Activated CD8-positive, alpha-beta memory T cell treated with anti-CD3 and anti-CD28 coated beads, Interleukin-2, amount 50 U/mL, for 1 hour (primary cell): ENCODE data around the gene APMAP.
"Not testable (repeated sequence)": the region's sequence is repeated elsewhere in the genome, so short reads cannot be mapped to it uniquely, and the experiment has no call there.

Experiments used
- DNase-seq: peaks from one replicate; pipeline ENCODE4 v3.0.0-alpha.2; 2020; ENCODE audit errors: extremely low read depth

APMAP gene

DNA sequence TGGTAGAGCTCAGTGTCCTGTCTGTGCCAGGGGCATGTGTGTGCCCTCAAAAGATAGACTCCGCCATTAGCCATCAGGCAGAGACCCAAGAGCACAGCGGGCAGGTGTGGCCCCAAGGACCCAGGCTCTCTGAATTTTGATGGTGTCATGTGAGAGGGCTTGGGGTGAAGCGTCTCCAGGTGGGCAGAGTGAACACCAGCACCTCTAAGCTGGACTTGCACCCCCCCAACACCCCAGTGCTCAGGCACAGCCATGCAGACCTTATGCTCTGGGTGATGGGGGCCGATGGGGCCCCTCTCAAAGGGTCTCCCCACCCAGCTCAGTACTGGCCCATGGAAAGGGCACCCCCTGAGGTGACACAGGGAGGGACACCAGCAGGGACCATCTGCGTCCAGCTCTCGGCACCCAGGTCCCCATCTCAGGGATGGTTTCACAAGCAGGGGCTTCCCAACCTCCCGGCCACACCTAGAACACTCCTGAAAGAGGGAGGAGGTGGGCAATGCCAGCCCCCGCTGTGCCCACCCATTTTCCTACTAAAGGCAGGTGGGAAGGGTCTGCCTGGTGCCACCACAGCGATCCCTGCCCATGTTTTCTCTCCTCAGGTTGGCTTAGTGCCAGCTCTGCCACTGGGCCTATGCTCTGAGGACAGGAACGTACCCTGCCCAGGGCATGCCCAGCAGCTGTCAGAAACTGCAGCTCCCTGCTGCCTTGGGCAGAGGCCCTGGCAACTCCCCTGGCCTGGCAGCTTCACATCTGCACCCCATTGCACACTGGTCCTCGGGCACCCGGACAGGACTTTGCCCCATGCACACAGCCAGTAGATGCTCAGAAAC lies 40.0 kb downstream of the APMAP start:
- DNase-seq, result no peak

DNA sequence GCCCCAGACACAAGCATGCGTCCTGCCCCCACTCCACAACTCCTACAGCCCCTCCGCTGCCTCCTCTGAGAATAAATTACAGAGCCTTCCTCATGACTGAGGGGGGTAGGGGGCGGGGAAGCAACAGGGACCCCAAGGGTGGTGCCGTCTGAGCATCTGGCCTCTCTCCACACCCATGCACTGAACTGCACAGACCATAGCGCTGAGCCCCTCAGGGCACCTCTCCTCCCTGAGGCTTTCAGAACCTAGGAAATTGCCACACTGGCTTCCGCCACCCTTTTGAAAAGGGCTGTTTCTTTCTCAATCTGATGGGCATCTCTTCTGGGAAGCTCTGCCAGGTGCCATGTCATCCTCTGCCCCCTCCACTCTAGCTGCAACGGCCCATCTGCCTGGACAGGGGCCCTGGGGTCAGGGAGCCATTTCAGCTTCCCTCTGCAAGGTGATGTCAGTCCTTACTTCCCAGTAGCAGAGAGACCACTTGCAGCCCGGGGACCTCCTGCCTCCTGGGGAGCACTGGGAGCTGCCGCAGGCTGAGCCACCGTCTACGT lies 40.9 kb downstream of the APMAP start:
- no peak for DNase-seq

DNA sequence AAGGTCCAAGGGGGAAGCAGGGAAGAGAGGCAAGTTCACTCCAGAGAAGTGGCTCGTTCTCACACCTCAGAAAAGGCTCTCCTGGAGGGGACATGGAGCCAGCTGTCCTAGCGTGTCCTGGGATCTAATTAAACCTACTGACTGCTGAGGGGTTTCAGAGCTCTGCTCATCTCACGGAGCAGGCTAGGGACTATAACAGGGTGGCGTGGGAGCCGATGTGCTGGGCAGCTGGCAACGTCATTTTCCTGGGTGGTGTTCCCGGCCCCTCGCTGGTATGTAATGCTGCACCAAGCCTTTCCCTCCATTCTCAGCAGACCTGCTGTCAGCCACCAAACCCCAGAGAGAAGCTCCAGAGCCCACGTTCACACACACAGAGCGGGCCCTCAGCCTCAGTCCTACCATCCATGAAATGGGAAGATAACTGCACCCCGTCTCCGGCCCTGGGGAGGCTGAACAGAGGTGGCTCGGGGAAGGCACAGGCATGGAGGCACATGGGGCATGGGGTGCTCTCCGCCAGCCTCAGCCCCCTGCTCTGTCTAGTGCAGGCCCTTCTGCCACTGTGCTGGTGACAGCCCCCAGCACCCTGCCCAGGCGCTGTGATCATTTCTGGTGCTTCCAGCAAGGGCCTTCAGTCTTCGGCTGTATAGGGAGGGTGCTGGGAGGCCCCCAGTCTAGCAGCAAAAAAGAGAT lies 41.6 kb downstream of the APMAP start:
- DNase-seq, result no peak

DNA sequence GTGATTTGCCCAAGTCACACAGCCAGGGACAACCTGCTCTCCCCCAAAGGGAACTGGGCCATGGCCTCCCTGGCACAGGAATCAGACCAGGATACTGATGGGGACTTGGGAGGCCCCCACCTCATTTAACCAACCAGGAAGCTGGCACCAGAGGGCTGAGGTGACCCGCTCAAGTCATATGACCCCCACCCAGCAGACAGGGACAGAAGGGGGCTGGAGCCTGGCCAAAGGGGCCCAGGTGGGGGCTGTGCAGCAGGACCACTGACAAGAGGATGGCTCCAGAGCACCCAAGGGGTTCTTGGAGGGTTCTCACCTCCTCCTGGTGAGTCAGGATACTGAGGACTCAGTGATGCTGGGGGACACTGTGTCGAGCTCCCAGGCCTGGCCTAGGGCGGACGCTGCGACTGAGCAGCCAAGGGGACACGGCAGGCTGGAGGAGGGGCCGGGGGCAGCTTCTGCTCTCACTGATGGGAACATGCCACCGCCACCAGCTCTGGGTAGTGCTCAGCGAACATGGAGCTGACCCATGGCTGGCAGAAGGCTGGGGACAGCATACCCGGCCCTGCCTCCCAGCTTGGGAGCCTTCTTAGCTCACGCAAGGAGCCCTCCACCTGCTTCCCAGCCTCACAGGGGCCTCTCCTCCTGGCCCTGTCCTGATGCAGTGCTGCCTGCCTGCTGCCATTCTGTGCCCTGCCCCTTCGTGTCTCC lies 42.3 kb downstream of the APMAP start:
- DNase-seq, result no peak

DNA sequence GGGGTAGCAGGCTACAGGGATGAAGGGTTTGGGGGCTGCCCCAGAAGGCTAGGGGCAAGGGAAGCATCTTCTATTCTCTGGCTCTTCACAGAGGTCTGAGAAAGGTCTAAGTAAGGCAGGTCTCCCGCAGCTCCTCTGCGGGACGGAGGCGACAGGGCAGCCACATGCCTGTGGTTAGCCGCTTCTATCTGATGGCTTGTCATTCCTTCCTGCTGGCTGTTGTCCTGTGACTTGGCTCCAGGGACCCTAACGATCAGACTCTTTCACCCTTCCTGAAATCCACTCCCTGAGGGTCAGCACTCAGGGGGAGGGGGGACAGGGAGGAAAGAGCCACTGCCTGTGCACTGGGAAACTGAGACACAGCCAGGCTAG lies 42.8 kb downstream of the APMAP start:
- DNase-seq, result no peak

DNA sequence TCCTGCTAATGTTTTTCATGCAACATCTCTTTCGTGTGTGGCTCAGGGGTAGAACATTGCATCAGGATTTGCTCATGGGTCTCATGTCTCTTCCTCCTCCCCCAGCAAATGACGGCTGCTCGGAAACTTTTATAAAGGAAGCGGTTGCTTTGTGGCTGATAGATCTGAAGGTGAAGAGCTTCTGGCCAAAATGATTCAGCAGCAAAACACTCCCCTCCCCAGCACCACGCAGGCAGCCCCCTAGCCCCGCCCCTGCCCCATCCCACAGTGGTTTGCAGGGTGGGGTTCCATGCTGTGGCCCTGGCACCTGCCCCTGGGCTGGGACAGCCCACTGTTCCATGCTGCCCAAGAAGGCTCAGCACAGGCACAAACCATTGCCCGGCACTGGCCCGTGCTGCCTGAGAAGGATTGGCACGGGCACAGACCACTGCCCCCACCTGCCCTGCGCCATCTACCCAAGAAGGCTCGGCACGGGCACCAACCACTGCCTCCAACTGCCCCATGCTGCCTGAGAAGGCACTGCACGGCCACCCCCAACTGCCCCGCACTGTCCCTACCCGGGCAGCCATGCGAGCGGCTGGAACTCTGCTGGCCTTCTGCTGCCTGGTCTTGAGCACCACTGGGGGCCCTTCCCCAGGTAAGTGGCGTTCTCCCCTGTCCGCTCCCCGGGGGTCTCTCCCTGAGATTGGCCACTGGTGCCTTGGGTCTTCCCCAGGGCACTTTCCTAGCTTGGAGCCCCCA lies 43.4 kb downstream of the APMAP start, which contains the start of gene CST7:
Gene CST7, plus strand, starts transcription at position 331 of the 741 bp plus-strand sequence. Its CDS starts 237 bp downstream, at position 568.
- peak; percentile 78 for DNase-seq

DNA sequence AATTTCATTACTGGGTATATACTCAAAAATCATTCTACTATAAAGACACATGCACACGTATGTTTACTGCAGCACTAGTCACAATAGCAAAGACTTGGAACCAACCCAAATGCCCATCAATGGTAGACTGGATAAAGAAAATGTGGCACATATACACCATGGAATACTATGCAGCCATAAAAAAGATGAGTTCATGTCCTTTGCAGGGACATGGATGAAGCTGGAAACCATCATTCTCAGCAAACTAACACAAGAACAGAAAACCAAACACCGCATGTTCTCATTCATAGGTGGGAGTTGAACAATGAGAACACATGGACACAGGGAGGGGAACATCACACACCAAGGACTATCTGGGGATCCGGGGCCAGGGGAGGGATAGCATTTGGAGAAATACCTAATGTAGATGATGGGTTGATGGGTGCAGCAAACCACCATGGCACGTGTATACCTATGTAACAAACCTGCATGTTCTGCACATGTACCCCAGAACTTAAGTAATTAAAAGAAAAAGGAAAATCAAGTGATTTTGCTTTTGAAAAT lies 44.1 kb downstream of the APMAP start:
- DNase-seq, result not testable (repeated sequence)

DNA sequence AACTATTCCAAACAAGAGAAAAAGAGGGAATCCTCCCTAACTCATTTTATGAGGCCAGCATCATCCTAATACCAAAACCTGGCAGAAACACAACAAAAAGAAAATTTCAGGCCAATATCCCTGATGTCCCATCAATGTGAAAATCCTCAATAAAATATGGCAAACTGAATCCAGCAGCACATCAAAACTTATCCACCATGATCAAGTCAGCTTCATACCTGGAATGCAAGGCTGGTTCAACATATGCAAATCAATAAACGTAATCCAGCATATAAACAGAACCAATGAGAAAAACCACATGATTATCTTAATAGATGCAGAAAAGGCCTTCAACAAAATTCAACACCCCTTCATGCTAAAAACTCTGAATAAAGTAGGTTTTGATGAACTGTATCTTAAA lies 46.2 kb downstream of the APMAP start:
- not testable (repeated sequence) for DNase-seq

DNA sequence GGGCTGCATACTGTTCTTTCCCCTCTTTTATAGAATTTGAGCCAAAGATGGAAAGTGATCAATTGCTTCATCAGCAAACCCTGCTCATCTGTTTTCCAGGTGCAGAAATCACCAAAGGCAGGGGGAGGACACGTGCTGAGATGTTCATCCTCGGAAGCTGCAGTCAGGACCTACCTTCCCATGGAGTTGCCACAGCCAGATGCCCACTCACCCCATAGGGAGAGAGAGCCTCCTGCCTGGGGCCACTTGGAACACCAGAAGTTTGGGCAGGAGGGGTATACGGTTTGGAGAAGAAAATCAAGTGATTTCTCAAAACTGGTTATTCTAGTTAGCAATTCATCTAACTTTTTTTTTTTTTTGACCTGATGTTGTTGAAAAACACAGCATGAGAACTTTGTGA lies 48.8 kb downstream of the APMAP start:
- no peak for DNase-seq

DNA sequence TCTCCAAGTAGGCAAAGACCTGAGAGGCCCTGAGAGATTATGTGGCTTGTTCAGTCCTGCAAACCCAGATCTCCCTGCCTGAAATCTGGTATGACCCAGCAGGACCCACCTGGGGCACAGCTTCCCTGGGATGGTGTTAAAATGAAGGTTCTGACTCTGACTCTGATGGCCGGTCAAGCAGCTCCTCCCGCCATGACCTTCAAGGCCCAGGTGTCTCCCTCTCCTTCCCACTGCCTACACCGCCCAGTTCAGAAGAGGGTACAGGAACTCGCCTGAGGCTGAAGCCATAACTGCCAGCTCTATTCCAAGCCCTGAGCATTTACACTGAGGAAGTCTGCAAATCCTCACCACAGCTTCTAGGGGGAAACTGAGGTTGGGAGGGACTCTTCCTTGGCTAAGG lies 49.4 kb downstream of the APMAP start:
- DNase-seq, result no peak

DNA sequence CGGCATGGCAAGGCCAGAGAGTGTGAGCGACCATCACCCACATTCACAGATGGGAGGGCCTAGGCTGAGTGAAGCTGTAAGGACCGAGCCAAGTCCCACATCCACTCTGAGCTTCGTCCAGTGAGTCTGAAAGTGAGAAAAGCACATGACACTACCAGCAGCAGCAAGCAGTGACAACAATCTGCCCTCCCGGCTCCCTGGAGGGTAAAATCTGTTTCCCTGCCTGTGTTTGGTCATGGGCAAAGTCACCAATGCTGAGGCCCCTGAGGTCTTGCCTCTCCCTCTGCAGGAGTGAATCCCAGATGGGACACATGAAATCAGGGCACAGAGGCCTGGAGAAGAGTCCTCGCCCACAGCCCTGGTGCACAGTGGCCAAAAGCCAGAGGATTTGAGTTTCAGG lies 49.9 kb downstream of the APMAP start:
- no peak for DNase-seq

DNA sequence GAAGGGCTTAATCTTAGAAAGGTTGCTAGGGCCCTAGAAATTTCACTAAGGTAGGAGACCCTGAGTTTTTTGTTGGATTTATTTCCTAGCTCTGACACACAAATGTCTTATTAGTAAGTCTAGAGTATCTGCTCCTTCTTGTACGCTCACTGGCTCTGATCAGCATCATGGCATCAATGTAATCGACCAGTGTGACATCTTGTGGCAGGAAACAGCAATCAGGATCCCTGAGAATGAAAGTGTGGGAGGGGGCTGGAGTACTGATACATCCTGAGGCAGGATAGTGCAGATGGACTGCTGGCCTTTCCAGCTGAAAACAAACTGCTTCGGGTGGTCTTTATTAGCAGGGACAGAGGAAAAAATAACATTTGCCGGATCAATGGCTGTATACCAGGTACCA lies 53.5 kb downstream of the APMAP start:
- no peak for DNase-seq

DNA sequence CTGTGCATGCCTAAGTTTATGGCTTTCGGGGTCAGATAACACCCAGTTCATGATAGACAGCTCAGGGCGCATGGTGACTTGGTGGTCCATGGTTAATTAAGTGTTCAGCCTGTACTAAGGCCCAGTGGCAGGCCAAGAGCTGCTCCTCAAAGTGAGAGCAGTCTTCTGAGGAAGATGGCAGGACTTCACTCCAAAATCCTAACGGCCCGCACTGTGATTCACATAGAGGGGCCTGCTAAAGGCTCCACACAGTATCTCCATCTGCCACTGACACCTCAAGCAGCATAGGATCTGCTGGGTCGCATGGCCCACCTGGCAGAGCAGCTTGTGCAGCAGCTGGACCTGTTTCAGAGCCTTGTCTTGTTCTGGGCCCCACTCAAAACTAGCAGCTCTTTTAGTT lies 54.1 kb downstream of the APMAP start:
- no peak for DNase-seq

DNA sequence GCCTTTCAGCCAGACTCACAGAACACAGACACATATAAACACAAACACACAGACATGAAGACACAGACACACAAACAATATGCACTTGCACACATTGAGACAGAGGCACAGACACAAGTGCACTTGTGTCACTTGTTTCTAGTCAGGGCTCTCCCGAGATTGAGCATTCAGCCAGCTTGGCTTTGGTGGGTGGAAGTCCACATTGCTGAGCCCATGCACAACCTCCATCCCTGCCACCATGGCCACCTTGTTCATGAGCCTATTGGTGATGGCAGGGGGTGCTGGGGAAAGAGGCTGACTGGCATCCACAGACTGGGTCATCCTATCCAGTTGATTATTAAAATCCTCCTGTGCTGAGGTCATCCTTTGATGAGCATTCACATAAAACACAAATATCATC lies 55.0 kb downstream of the APMAP start:
- DNase-seq, result no peak

DNA sequence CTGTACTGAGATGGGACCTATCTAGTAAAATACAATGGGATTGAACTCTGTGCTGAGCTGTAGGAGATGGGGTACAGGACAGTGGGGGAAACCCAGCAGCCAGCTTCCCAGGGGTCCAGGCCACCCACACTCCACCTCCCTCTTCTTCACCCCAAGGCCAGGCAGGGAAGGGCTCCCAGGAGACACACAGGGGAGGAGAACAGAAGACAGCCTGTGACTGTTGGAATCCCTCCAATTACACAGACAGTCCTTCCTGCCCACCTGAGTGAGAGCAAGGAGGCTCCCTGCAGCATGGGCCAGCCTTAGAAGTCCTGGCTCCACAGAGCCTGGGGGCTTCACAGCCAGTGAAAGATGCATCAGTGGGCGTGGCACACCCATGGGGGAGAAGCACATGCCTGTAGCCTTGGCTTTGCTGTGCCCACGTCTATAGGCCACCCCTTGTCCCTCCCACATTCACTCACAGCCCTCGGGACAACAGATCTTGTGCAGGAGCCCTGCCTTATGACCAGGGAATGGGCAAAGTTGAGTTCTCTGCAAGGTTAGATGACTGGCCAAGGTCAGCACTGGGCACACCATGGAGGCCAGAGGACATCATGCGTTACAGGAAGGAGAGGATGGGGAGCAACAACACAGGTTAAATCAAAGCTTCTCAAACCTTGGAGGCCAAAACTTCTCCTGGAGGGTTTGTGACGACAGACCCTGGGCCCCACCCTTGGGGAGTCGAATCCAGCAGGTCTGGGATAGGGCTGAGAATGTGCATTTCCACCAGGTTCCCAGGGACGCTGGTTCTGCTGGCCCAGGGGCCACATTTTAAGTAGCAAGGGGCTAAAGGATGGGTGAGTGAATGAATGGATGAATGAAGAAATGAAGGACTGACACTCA lies 55.8 kb downstream of the APMAP start:
- no peak for DNase-seq

DNA sequence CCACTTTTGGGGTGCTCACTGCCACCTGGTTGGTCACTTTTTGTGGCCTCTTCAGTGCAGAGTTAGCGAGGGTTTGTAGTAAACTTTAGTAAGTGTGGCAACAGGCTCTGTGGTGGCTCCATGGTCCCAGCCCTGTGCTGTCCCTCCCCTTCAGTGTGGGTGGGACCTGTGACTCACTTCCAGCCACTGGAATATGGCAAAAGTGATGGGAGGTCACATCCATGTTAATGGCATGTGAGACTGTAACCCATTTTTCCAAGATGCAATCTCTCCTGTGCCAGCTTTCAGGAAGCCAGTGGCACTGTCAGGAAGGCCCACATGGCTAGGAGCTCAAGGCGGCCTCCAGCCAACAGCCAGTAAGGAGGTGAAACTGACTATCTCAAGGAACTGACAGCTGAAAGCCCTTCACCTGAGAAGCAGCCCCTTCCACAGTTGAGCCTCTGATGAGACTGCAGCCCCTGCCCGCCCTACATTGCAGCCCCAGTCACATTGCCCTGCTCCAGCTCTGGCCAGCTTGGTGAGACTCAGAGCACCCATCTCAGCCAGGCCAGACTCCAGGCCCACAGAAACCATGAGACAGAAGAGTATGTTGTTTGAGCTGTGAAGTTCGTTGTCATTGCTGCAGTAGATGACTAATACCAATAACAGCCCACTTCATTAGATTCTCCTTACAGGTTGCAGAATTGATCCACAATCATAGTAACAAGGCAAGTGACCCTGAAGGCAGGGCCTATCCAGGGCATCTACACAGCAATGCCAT lies 56.6 kb downstream of the APMAP start:
- DNase-seq, result no peak

DNA sequence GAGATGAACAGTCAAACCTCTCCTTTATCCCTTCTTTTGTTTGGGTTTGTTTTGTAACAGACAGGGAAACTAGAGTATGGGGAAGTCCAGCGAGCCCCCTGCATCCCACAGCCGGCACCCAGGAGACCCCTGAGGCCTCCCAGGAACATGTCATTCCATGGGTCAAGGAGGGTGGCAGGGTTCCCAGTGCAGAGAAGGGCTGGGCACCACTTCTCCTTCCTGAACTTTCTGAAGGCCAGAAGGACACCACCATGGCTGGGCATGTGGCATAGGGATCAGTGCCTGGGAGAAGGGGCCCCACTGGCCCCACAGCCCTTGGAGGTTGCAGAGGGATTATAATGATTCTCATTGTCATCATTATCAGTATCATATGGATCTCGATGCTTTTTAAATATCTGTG lies 57.4 kb downstream of the APMAP start:
- no peak for DNase-seq

DNA sequence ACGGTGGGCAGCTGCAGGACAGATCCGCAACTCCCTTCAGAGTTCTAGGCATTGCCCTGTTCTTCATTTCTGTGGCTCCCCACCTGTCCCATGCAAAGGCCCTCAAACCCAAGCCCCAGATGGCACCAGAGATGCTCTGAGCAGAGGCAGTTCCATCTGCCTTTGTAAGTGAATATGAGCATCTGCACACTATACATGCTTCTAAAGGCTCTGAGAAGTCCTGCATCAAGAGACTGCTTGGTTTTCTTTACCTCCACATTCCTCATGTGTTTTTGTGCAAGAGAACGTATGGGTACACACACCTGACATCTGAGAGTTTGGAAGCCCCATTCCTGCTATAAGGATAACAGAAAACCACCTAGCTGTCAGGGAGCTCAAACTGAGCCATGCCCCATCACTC lies 57.8 kb downstream of the APMAP start:
- no peak for DNase-seq

DNA sequence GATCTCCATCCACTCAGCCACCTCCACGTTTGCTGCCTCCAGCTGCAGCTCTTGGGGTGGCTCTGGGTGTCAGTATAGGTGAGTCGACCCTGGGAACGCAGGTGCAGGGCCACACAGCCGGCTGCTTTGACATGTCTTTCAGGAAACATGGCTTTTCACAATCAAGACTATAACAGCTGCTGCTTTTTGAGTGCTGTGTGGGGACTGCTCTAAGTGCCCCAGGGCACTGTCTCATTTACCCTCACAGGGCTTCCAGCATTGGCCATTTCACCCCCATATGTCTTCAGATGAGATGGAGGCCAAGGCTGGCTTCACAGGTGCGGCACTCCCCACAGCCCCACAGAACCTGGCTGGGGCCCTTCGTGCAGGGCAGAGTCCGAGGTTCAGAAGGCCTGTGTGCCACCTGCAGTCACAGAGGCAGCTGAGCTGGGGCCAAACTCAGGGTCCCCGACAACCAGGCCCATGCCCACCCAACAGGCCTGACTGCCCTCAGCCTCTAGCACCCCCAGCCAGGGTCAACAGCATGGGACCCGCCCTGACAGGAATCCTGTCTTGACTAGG lies 58.4 kb downstream of the APMAP start:
- DNase-seq, result no peak
